ENCODE measurements around the gene TMEM109.

TMEM109 gene

GRCh38 chr11:60912223-60912850 lies 1.6 kb upstream of the TMEM109 start:
- DNase-seq = no peak

GRCh38 chr11:60912851-60913528 lies 968 bp upstream of the TMEM109 start:
- DNase-seq = no peak

- no peak for DNase-seq
Measured at GRCh38 chr11:60914633-60915247, 782 bp downstream of the TMEM109 start.

GRCh38 chr11:60915248-60915914 lies 1.4 kb downstream of the TMEM109 start:
- DNase-seq = no peak

- no peak for DNase-seq
Measured at GRCh38 chr11:60916669-60917206, 2.8 kb downstream of the TMEM109 start.

- DNase-seq = no peak
Measured at GRCh38 chr11:60917267-60917666, 3.3 kb downstream of the TMEM109 start.

GRCh38 chr11:60918251-60918938 lies 4.4 kb downstream of the TMEM109 start:
- DNase-seq = no peak

GRCh38 chr11:60918939-60919265 lies 4.9 kb downstream of the TMEM109 start:
- no peak for DNase-seq

GRCh38 chr11:60919320-60919719 lies 5.4 kb downstream of the TMEM109 start:
- no peak for DNase-seq

GRCh38 chr11:60919956-60920355 lies 6.0 kb downstream of the TMEM109 start:
- no peak for DNase-seq

GRCh38 chr11:60921259-60921658 lies 7.3 kb downstream of the TMEM109 start:
- no peak for DNase-seq

- no peak for DNase-seq
Measured at GRCh38 chr11:60921777-60922335, 7.9 kb downstream of the TMEM109 start.

- DNase-seq = no peak
Measured at GRCh38 chr11:60922906-60923305, 8.9 kb downstream of the TMEM109 start.

GRCh38 chr11:60923326-60923725 lies 9.4 kb downstream of the TMEM109 start:
- DNase-seq = no peak

GRCh38 chr11:60923800-60924109 lies 9.8 kb downstream of the TMEM109 start:
- DNase-seq = no peak

- DNase-seq = peak; percentile 41
Measured at GRCh38 chr11:60924110-60924905, 10.3 kb downstream of the TMEM109 start, which contains the start of gene TMEM132A. Gene TMEM132A (plus strand): TSS chr11:60924460. CDS start chr11:60924634, 174 bp downstream.

- DNase-seq = no peak
Measured at GRCh38 chr11:60924906-60925853, 11.2 kb downstream of the TMEM109 start.

GRCh38 chr11:60925868-60926267 lies 11.9 kb downstream of the TMEM109 start:
- DNase-seq = no peak

- DNase-seq = no peak
Measured at GRCh38 chr11:60926500-60926899, 12.5 kb downstream of the TMEM109 start.

- no peak for DNase-seq
Measured at GRCh38 chr11:60927061-60927592, 13.2 kb downstream of the TMEM109 start.

All from NCI-H1417 treated with DMSO at 0.1 percent for 48 hours (cell line).